PC-9 (cell line): ENCODE results near the gene KIF3C. TPM values are rescaled to one million over a fixed set of nuclear protein-coding genes. Genes with fewer than 3 reads are reported as not detected.

ENCODE experiments used
- BruUV-seq: library from RNA; stranded (reverse); fragments of 400-500 nt; replicated peaks from 2 replicates; lab custom pipeline; 2021; lab: Mats Ljungman, UMichigan
- CTCF ChIA-PET: fragments of 300-600 bp; sonication (Branson Sonifier 250); formaldehyde crosslinking; loops from one replicate; lab custom pipeline; 2022; ENCODE audit warnings: antibody characterized with exemption; lab: Charles Lee
- POLR2A ChIA-PET: fragments of 300-600 bp; sonication (Branson Sonifier 250); formaldehyde crosslinking; loops from one replicate; lab custom pipeline; 2022; ENCODE audit warnings: antibody characterized with exemption; ENCODE audit not compliant: unreplicated experiment; lab: Charles Lee
- DNase-seq, 2 experiments: peaks; one replicate each; pipeline versions ENCODE4 v3.0.0 to v3.0.0-alpha.2; 2015 to 2022; ENCODE audit warnings: mixed read lengths in 1 of 2
- H2AFZ ChIP-seq: fragments of 200-600 bp; sonication (generic); 2 replicates; pipeline ENCODE4 v1.8.1; 2017; ENCODE audit warnings: antibody characterized with exemption
- H3F3A ChIP-seq: fragments of 200-600 bp; sonication (generic); 2 replicates; pipeline ENCODE4 v1.8.1; 2017; ENCODE audit warnings: antibody characterized with exemption, mild to moderate bottlenecking, low read depth; ENCODE audit not compliant: insufficient read depth
- H3K27ac ChIP-seq: fragments of 200-600 bp; sonication (generic); 2 replicates; pipeline ENCODE4 v1.6.1; 2016; ENCODE audit warnings: mixed run types
- H3K27me3 ChIP-seq: fragments of 200-600 bp; sonication (generic); 2 replicates; pipeline ENCODE4 v1.6.1; 2016; ENCODE audit warnings: low read depth, mixed run types; ENCODE audit not compliant: insufficient read depth
- H3K36me3 ChIP-seq: fragments of 200-600 bp; sonication (generic); 2 replicates; pipeline ENCODE4 v1.6.1; 2016; ENCODE audit warnings: low read depth, mixed run types
- H3K4me1 ChIP-seq: fragments of 200-600 bp; sonication (generic); replicated peaks from 2 replicates; pipeline ENCODE4 v1.6.1; 2016; ENCODE audit warnings: mixed run types; ENCODE audit not compliant: insufficient read depth
- H3K4me2 ChIP-seq: fragments of 200-600 bp; sonication (generic); 2 replicates; pipeline ENCODE4 v1.6.1; 2017; ENCODE audit warnings: mixed run types
- H3K4me3 ChIP-seq: fragments of 200-600 bp; sonication (generic); 2 replicates; pipeline ENCODE4 v1.6.1; 2016; ENCODE audit warnings: mixed run types
- H3K79me2 ChIP-seq: fragments of 200-600 bp; sonication (generic); 2 replicates; pipeline ENCODE4 v1.6.1; 2017; ENCODE audit warnings: low read depth, mixed run types
- H3K9me2 ChIP-seq: fragments of 200-600 bp; sonication (generic); 2 replicates; pipeline ENCODE4 v1.8.1; 2017; ENCODE audit warnings: mild to moderate bottlenecking; ENCODE audit not compliant: insufficient read depth
- H3K9me3 ChIP-seq: fragments of 200-600 bp; sonication (generic); 2 replicates; pipeline ENCODE4 v1.8.1; 2016; ENCODE audit warnings: low read depth; ENCODE audit not compliant: insufficient read depth
- H4K20me1 ChIP-seq: fragments of 200-600 bp; sonication (generic); 2 replicates; pipeline ENCODE4 v1.8.1; 2017; ENCODE audit not compliant: insufficient read depth
- EZH2 ChIP-seq: fragments of 200-600 bp; sonication (generic); IDR thresholded peaks from 2 replicates; pipeline ENCODE4 v1.8.0; 2017; ENCODE audit warnings: antibody characterized with exemption, low read depth
- intact Hi-C: fragments of 100-400 bp; cut with micrococcal nuclease; formaldehyde crosslinking; loops from one replicate; pipeline ENCODE4 v1.10.0; 2022; ENCODE audit not compliant: unreplicated experiment
- total RNA-seq: library from RNA; stranded (reverse); gene quantifications from 2 replicates; pipeline ENCODE4 v1.2.3, GENCODE V29; 2021
- TF ChIP-seq, protein P1 (sequence below): fragments of 200-600 bp; sonication (generic); conservative IDR thresholded peaks from 2 replicates; pipeline ENCODE4 v1.6.1; 2017; ENCODE audit warnings: mixed run types, antibody characterized with exemption, mild to moderate bottlenecking, moderate library complexity

Gene KIF3C
- total RNA-seq, 1 experiment from 2014 or later, result 50.5 TPM

DNA sequence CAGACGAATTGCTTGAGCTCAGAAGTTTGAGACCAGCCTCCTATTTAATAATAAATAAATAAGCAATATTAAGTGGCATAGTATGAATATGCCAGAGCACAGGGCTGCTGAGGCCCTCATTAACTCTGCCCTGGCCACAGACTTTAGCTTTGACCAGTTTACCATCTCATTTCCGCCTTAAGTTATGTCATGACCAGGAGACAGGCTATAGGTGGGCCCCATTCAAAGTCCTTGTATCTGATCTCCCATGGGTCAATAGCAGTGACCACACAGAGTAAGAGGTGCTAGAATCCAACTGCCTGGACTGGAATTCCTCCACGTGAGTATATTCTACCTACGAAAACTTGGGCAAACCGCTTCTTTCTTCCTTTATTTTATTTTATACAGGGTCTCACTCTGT, 90.6 kb downstream of the KIF3C start:
- Histone ChIP-seq H3K4me3 (no peak overlapping the region), H3K4me2 (no peak overlapping the region), H2AFZ (no peak overlapping the region), H3F3A (no peaks in the 10 kb centered on the region), H3K27ac (no peak overlapping the region), H3K4me1 (no peaks in the 10 kb centered on the region), H3K9me3 (no peaks in the 10 kb centered on the region), H3K36me3 (no peaks in the 10 kb centered on the region), H3K27me3 (no peaks in the 10 kb centered on the region), H3K9me2 (no peaks in the 10 kb centered on the region), H4K20me1 (no peaks in the 10 kb centered on the region), H3K79me2 (no peaks in the 10 kb centered on the region)
- ChIA-PET CTCF (no interaction called here), POLR2A (no interaction called here)
- no TSS peak for BruUV-seq
- DNase-seq, result no peak
- TF ChIP-seq, protein P1, sequence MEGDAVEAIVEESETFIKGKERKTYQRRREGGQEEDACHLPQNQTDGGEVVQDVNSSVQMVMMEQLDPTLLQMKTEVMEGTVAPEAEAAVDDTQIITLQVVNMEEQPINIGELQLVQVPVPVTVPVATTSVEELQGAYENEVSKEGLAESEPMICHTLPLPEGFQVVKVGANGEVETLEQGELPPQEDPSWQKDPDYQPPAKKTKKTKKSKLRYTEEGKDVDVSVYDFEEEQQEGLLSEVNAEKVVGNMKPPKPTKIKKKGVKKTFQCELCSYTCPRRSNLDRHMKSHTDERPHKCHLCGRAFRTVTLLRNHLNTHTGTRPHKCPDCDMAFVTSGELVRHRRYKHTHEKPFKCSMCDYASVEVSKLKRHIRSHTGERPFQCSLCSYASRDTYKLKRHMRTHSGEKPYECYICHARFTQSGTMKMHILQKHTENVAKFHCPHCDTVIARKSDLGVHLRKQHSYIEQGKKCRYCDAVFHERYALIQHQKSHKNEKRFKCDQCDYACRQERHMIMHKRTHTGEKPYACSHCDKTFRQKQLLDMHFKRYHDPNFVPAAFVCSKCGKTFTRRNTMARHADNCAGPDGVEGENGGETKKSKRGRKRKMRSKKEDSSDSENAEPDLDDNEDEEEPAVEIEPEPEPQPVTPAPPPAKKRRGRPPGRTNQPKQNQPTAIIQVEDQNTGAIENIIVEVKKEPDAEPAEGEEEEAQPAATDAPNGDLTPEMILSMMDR, result no peak
- TF ChIP-seq EZH2, result no peak
- intact Hi-C loops, result no loop called here

GRCh38 chr2:25887624-25888242, 94.6 kb downstream of the KIF3C start:
- Histone ChIP-seq H3K79me2 (no peaks in the 10 kb centered on the region), H3K4me2 (no peak overlapping the region), H3K27ac (no peak overlapping the region), H3K4me3 (no peak overlapping the region), H4K20me1 (no peaks in the 10 kb centered on the region), H2AFZ (no peak overlapping the region), H3K9me3 (no peaks in the 10 kb centered on the region), H3F3A (no peaks in the 10 kb centered on the region), H3K4me1 (peaks cover 11% of the 10 kb centered on the region), H3K36me3 (no peaks in the 10 kb centered on the region), H3K27me3 (no peaks in the 10 kb centered on the region), H3K9me2 (no peaks in the 10 kb centered on the region)
- ChIA-PET POLR2A (no interaction called here), CTCF (no interaction called here)
- DNase-seq, result no peak
- TF ChIP-seq EZH2, result no peak
- TF ChIP-seq, protein P1, result no peak
- no TSS peak for BruUV-seq
- intact Hi-C loops, result no loop called here

GRCh38 chr2:25885933-25886332, 96.4 kb downstream of the KIF3C start:
- no peaks in the 10 kb centered on the region for H3F3A ChIP-seq
- DNase-seq, result peak; percentile 25 to 91
- H2AFZ ChIP-seq, result no peak overlapping the region
- BruUV-seq, result no TSS peak
- no peaks in the 10 kb centered on the region for H3K9me2 ChIP-seq
- no peak overlapping the region for H3K4me3 ChIP-seq
- H3K4me2 ChIP-seq, result peak overlapping the region; percentile 42
- CTCF ChIA-PET, result no interaction called here
- no peaks in the 10 kb centered on the region for H3K9me3 ChIP-seq
- no peaks in the 10 kb centered on the region for H3K36me3 ChIP-seq
- no peaks in the 10 kb centered on the region for H3K27me3 ChIP-seq
- TF ChIP-seq, protein P1, result no peak
- no peak for TF ChIP-seq EZH2
- no peak overlapping the region for H3K27ac ChIP-seq
- H4K20me1 ChIP-seq, result no peaks in the 10 kb centered on the region
- POLR2A ChIA-PET, result no interaction called here
- peaks cover 11% of the 10 kb centered on the region for H3K4me1 ChIP-seq
- H3K79me2 ChIP-seq, result no peaks in the 10 kb centered on the region
- intact Hi-C loops, result no loop called here
